NCI-H187 treated with DMSO at 0.1 percent for 48 hours (cell line): ENCODE measurements around the gene IKZF1.

ENCODE experiments used
- DNase-seq: peaks from one replicate; lab custom pipeline; 2025; lab: John Stamatoyannopoulos, UW

IKZF1 gene

GRCh38 chr7:50376056-50376820, 71.7 kb downstream of the IKZF1 start:
- no peak for DNase-seq

- DNase-seq = no peak
Observed at GRCh38 chr7:50377356-50377755, 72.8 kb downstream of the IKZF1 start.

GRCh38 chr7:50379082-50379481, 74.6 kb downstream of the IKZF1 start:
- DNase-seq = no peak

GRCh38 chr7:50379539-50379938, 75.0 kb downstream of the IKZF1 start:
- no peak for DNase-seq

GRCh38 chr7:50382455-50382854, 77.9 kb downstream of the IKZF1 start:
- no peak for DNase-seq

- no peak for DNase-seq
Observed at GRCh38 chr7:50387351-50387750, 82.8 kb downstream of the IKZF1 start.

GRCh38 chr7:50389961-50390360, 85.4 kb downstream of the IKZF1 start:
- DNase-seq = no peak

GRCh38 chr7:50391386-50391785, 86.9 kb downstream of the IKZF1 start:
- DNase-seq = no peak

GRCh38 chr7:50393076-50393475, 88.6 kb downstream of the IKZF1 start:
- no peak for DNase-seq

- DNase-seq = no peak
Observed at GRCh38 chr7:50393547-50394252, 89.2 kb downstream of the IKZF1 start.

- no peak for DNase-seq
Observed at GRCh38 chr7:50394315-50394714, 89.8 kb downstream of the IKZF1 start.

GRCh38 chr7:50396856-50397255, 92.3 kb downstream of the IKZF1 start:
- no peak for DNase-seq

GRCh38 chr7:50397320-50397970, 92.9 kb downstream of the IKZF1 start:
- DNase-seq = no peak

GRCh38 chr7:50397971-50398324, 93.4 kb downstream of the IKZF1 start:
- no peak for DNase-seq

GRCh38 chr7:50399206-50399605, 94.7 kb downstream of the IKZF1 start:
- no peak for DNase-seq

- no peak for DNase-seq
Observed at GRCh38 chr7:50399635-50400034, 95.1 kb downstream of the IKZF1 start.

- no peak for DNase-seq
Observed at GRCh38 chr7:50400114-50400513, 95.6 kb downstream of the IKZF1 start.

- DNase-seq = no peak
Observed at GRCh38 chr7:50404392-50404791, 99.9 kb downstream of the IKZF1 start.

GRCh38 chr7:50405221-50405620, 100.7 kb downstream of the IKZF1 start:
- no peak for DNase-seq

- DNase-seq = no peak
Observed at GRCh38 chr7:50406935-50407334, 102.4 kb downstream of the IKZF1 start.

GRCh38 chr7:50409856-50410745, 105.6 kb downstream of the IKZF1 start:
- no peak for DNase-seq

GRCh38 chr7:50411332-50411731, 106.8 kb downstream of the IKZF1 start:
- DNase-seq = no peak
